ENCODE data around the gene OPCML.

DNA sequence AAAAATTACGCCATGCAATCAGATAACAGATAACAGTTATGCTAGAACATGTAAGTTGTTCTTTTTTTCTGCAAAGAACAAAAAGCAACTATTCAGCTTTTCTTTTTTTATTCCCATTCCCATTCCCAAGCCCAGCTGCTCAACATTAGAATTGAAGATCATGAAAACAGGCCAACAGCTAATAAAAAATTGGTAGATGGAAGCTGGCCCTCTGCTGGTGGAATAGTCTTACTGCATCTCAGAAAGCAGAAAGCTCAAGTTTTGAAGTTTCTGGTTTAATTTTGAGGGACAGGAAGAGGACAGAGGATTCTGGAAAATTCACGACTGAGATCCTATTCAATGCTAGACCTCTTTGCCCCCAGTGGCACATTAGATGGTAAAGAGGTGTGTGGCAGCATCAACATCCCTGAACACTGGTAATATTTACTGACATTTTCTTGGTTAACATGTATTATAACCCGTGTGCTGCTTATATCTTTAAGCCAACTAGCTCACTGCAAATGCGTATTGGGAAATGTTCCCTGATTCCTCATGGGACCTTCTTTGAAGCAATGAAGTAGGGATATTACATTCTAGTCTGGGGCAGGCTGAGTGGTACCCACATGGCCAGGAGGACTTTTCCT lies 591.2 kb downstream of the OPCML start:
- TF ChIP-seq, protein P1, sequence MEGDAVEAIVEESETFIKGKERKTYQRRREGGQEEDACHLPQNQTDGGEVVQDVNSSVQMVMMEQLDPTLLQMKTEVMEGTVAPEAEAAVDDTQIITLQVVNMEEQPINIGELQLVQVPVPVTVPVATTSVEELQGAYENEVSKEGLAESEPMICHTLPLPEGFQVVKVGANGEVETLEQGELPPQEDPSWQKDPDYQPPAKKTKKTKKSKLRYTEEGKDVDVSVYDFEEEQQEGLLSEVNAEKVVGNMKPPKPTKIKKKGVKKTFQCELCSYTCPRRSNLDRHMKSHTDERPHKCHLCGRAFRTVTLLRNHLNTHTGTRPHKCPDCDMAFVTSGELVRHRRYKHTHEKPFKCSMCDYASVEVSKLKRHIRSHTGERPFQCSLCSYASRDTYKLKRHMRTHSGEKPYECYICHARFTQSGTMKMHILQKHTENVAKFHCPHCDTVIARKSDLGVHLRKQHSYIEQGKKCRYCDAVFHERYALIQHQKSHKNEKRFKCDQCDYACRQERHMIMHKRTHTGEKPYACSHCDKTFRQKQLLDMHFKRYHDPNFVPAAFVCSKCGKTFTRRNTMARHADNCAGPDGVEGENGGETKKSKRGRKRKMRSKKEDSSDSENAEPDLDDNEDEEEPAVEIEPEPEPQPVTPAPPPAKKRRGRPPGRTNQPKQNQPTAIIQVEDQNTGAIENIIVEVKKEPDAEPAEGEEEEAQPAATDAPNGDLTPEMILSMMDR (IDR thresholded peaks at IDR 0.05), result peak; percentile 93
- TF ChIP-seq EZH2 (IDR thresholded peaks at IDR 0.05; ENCODE audit: borderline replicate concordance, insufficient read depth, low read depth, low read length, poor library complexity, severe bottlenecking), result no peak
